ENCODE measurements around the gene COL25A1.

COL25A1 gene

GRCh38 chr4:108861334-108861733 is 441.1 kb downstream of the COL25A1 start:
- ChIA-PET CTCF (interaction anchor here (0.5 kb wide), 1 partner anchor 274 kb away, joined by 5 read pairs; no protein-coding TSS in a partner anchor), POLR2A (no interaction called here)
- TF ChIP-seq SUZ12 (IDR thresholded peaks at IDR 0.05) (no peak), BHLHE40 (IDR thresholded peaks at IDR 0.05; ENCODE audit: borderline replicate concordance) (no peak), FOXK2 (IDR thresholded peaks at IDR 0.05) (no peak), TARDBP (IDR thresholded peaks at IDR 0.05) (no peak), L3MBTL2 (conservative IDR thresholded peaks at IDR 0.05) (no peak), ELF4 (IDR thresholded peaks at IDR 0.05) (no peak), ZNF384 (IDR thresholded peaks at IDR 0.05) (no peak), PKNOX1 (IDR thresholded peaks at IDR 0.05) (no peak), FOXA1 (IDR thresholded peaks at IDR 0.05) (no peak), SP1 (IDR thresholded peaks at IDR 0.05) (no peak), ARNT (IDR thresholded peaks at IDR 0.05) (no peak), CTBP1 (IDR thresholded peaks at IDR 0.05; ENCODE audit: borderline replicate concordance) (no peak), HDGF (IDR thresholded peaks at IDR 0.05; ENCODE audit: borderline replicate concordance) (no peak), LEF1 (IDR thresholded peaks at IDR 0.05; ENCODE audit: borderline replicate concordance) (no peak), FOXM1 (IDR thresholded peaks at IDR 0.05; ENCODE audit: borderline replicate concordance) (no peak), NFRKB (IDR thresholded peaks at IDR 0.05) (no peak)
- DNase-seq (ENCODE audit: extremely low spot score) = peak; percentile 16

- ChIA-PET POLR2A (no interaction called here), CTCF (no interaction called here)
- TF ChIP-seq SP1 (IDR thresholded peaks at IDR 0.05) (no peak), FOXM1 (IDR thresholded peaks at IDR 0.05; ENCODE audit: borderline replicate concordance) (no peak), ELF4 (IDR thresholded peaks at IDR 0.05) (no peak), TARDBP (IDR thresholded peaks at IDR 0.05) (no peak), SUZ12 (IDR thresholded peaks at IDR 0.05) (no peak), BHLHE40 (IDR thresholded peaks at IDR 0.05; ENCODE audit: borderline replicate concordance) (no peak), ZNF384 (IDR thresholded peaks at IDR 0.05) (no peak), FOXK2 (IDR thresholded peaks at IDR 0.05) (no peak), NFRKB (IDR thresholded peaks at IDR 0.05) (no peak), L3MBTL2 (conservative IDR thresholded peaks at IDR 0.05) (no peak), FOXA1 (IDR thresholded peaks at IDR 0.05) (no peak), CTBP1 (IDR thresholded peaks at IDR 0.05; ENCODE audit: borderline replicate concordance) (no peak), PKNOX1 (IDR thresholded peaks at IDR 0.05) (no peak), ARNT (IDR thresholded peaks at IDR 0.05) (no peak)
- no peak for DNase-seq (ENCODE audit: extremely low spot score)
Measured at GRCh38 chr4:108854786-108855185, 447.7 kb downstream of the COL25A1 start.

DNA sequence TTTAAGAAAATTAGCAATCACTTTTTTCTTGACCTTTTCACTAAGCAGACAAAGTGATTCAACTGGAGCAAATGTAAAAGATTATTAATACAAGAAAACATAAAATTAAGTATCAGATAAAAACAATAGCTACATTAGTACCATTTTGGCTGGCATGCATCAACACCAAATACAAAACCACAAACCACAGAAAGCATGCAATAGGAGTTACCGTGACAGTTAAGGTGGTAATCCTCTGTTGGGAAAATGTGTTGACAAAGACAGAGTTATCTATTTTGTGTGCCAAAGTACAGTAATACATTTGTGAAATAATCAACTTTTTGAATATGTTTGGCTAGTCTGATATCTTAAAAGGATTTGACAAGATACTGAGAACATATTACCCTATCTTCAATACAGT is 449.8 kb downstream of the COL25A1 start:
- DNase-seq (ENCODE audit: extremely low spot score) = no peak
- TF ChIP-seq SP1 (IDR thresholded peaks at IDR 0.05) = no peak
- no peak for TF ChIP-seq FOXK2 (IDR thresholded peaks at IDR 0.05)
- TF ChIP-seq HDGF (IDR thresholded peaks at IDR 0.05; ENCODE audit: borderline replicate concordance) = no peak
- TF ChIP-seq FOXA1 (IDR thresholded peaks at IDR 0.05) = no peak
- no peak for TF ChIP-seq PKNOX1 (IDR thresholded peaks at IDR 0.05)
- no peak for TF ChIP-seq ARNT (IDR thresholded peaks at IDR 0.05)
- no peak for TF ChIP-seq L3MBTL2 (conservative IDR thresholded peaks at IDR 0.05)
- TF ChIP-seq FOXM1 (IDR thresholded peaks at IDR 0.05; ENCODE audit: borderline replicate concordance) = no peak
- TF ChIP-seq ZNF384 (IDR thresholded peaks at IDR 0.05) = no peak
- no peak for TF ChIP-seq BHLHE40 (IDR thresholded peaks at IDR 0.05; ENCODE audit: borderline replicate concordance)
- TF ChIP-seq NFRKB (IDR thresholded peaks at IDR 0.05) = no peak
- TF ChIP-seq ELF4 (IDR thresholded peaks at IDR 0.05) = no peak
- TF ChIP-seq LEF1 (IDR thresholded peaks at IDR 0.05; ENCODE audit: borderline replicate concordance) = no peak
- no peak for TF ChIP-seq TARDBP (IDR thresholded peaks at IDR 0.05)
- TF ChIP-seq CTBP1 (IDR thresholded peaks at IDR 0.05; ENCODE audit: borderline replicate concordance) = no peak
- TF ChIP-seq SUZ12 (IDR thresholded peaks at IDR 0.05) = no peak
- CTCF ChIA-PET = interaction anchor here (0.7 kb wide), 1 partner anchor 9 kb away, joined by 3 read pairs; no protein-coding TSS in a partner anchor
- POLR2A ChIA-PET = no interaction called here

DNA sequence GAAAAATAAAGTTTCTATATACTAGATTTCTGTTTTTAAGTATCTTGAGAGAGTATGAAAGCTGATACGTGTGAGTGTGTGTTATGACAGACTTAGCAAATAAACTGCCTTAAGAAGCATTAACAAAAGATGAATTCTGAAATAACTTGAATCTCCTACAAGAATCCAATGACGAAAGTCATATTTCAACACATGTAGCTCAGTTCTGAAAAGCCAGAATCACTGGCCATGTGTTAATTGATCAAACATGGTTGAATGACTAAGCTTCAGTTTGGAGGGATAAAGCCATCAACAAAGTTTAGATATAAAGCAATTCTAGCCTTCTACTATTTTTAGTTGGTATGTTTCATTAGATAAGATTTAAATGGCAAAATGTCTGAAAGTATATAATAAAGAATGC is 451.1 kb downstream of the COL25A1 start:
- POLR2A ChIA-PET = no interaction called here
- CTCF ChIA-PET = interaction anchor here (0.7 kb wide), 1 partner anchor 490 kb away, joined by 3 read pairs; no protein-coding TSS in a partner anchor
- no peak for TF ChIP-seq SP1 (IDR thresholded peaks at IDR 0.05)
- TF ChIP-seq FOXK2 (IDR thresholded peaks at IDR 0.05) = no peak
- TF ChIP-seq NFRKB (IDR thresholded peaks at IDR 0.05) = no peak
- TF ChIP-seq FOXM1 (IDR thresholded peaks at IDR 0.05; ENCODE audit: borderline replicate concordance) = no peak
- no peak for TF ChIP-seq L3MBTL2 (conservative IDR thresholded peaks at IDR 0.05)
- no peak for TF ChIP-seq PKNOX1 (IDR thresholded peaks at IDR 0.05)
- TF ChIP-seq TARDBP (IDR thresholded peaks at IDR 0.05) = no peak
- no peak for TF ChIP-seq ELF4 (IDR thresholded peaks at IDR 0.05)
- no peak for TF ChIP-seq BHLHE40 (IDR thresholded peaks at IDR 0.05; ENCODE audit: borderline replicate concordance)
- no peak for TF ChIP-seq SUZ12 (IDR thresholded peaks at IDR 0.05)
- no peak for TF ChIP-seq CTBP1 (IDR thresholded peaks at IDR 0.05; ENCODE audit: borderline replicate concordance)
- no peak for TF ChIP-seq ARNT (IDR thresholded peaks at IDR 0.05)
- DNase-seq (ENCODE audit: extremely low spot score) = no peak

DNA sequence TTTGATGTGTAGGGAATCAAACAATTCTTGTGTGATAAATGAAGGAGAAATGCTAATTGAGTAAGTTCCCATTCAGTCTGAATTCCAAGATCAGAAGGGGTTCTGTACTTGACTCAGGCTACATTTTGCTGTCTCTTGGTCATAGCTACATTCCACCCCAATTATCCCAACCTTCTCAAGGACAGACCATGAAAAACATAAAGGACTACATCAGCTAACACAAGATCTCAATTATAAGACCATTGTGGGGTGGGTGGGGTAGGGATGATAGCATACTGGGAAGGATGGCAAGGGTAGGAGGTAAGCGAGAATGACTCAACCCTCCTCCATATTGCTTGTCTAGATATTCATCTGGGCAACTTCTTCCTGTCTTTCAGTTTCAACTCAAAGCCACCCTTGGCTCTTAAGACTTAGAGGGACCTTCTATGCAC is 452.2 kb downstream of the COL25A1 start:
- no peak for DNase-seq (ENCODE audit: extremely low spot score)
- ChIA-PET CTCF (no interaction called here), POLR2A (no interaction called here)
- no peak for TF ChIP-seq PKNOX1 (IDR thresholded peaks at IDR 0.05)
- TF ChIP-seq SP1 (IDR thresholded peaks at IDR 0.05) = no peak
- TF ChIP-seq TARDBP (IDR thresholded peaks at IDR 0.05) = no peak
- no peak for TF ChIP-seq ZNF384 (IDR thresholded peaks at IDR 0.05)
- TF ChIP-seq FOXM1 (IDR thresholded peaks at IDR 0.05; ENCODE audit: borderline replicate concordance) = no peak
- TF ChIP-seq ELF4 (IDR thresholded peaks at IDR 0.05) = no peak
- TF ChIP-seq CTBP1 (IDR thresholded peaks at IDR 0.05; ENCODE audit: borderline replicate concordance) = no peak
- no peak for TF ChIP-seq FOXK2 (IDR thresholded peaks at IDR 0.05)
- no peak for TF ChIP-seq SUZ12 (IDR thresholded peaks at IDR 0.05)
- no peak for TF ChIP-seq LEF1 (IDR thresholded peaks at IDR 0.05; ENCODE audit: borderline replicate concordance)
- no peak for TF ChIP-seq NFRKB (IDR thresholded peaks at IDR 0.05)
- no peak for TF ChIP-seq BHLHE40 (IDR thresholded peaks at IDR 0.05; ENCODE audit: borderline replicate concordance)
- TF ChIP-seq FOXA1 (IDR thresholded peaks at IDR 0.05) = no peak
- TF ChIP-seq L3MBTL2 (conservative IDR thresholded peaks at IDR 0.05) = no peak
- TF ChIP-seq HDGF (IDR thresholded peaks at IDR 0.05; ENCODE audit: borderline replicate concordance) = no peak
- no peak for TF ChIP-seq ARNT (IDR thresholded peaks at IDR 0.05)
